Measurements from ENCODE around the gene SRRM4. TPM values are rescaled to one million over a fixed set of nuclear protein-coding genes. Genes with fewer than 3 reads are reported as not detected.
A peak's percentile ranks its signal among the peaks of the same experiment; 100 is the strongest.

The SRRM4 gene
- total RNA-seq, 1 donor from 2014 or later: not detected

- Mint-ChIP-seq H3K27ac (ENCODE audit: unreplicated experiment) (no peak overlapping the region), H3K4me1 (ENCODE audit: low read depth) (no peaks in the 10 kb centered on the region), H3K4me3 (ENCODE audit: unreplicated experiment) (no peak overlapping the region), H3K27me3 (ENCODE audit: low read depth) (peaks cover 1% of the 10 kb centered on the region), H3K36me3 (ENCODE audit: low read depth) (no peaks in the 10 kb centered on the region), H3K9me3 (ENCODE audit: low read depth) (peaks cover 4% of the 10 kb centered on the region)
- TF ChIP-seq CTCF (IDR thresholded peaks at IDR 0.05): peak; percentile 71
- no peak for DNase-seq (ENCODE audit: low spot score)
Observed at GRCh38 chr12:119036878-119037825, 55.8 kb downstream of the SRRM4 start.

GRCh38 chr12:119044094-119044493 is 62.8 kb downstream of the SRRM4 start:
- H3K27ac Mint-ChIP-seq (ENCODE audit: unreplicated experiment): no peak overlapping the region
- H3K36me3 Mint-ChIP-seq (ENCODE audit: low read depth): no peaks in the 10 kb centered on the region
- DNase-seq (ENCODE audit: low spot score): no peak
- H3K4me3 Mint-ChIP-seq (ENCODE audit: unreplicated experiment): no peak overlapping the region
- no peak for TF ChIP-seq CTCF (IDR thresholded peaks at IDR 0.05)
- H3K9me3 Mint-ChIP-seq (ENCODE audit: low read depth): peaks cover 11% of the 10 kb centered on the region
- no peaks in the 10 kb centered on the region for H3K27me3 Mint-ChIP-seq (ENCODE audit: low read depth)
- H3K4me1 Mint-ChIP-seq (ENCODE audit: low read depth): no peaks in the 10 kb centered on the region

- H3K4me3 Mint-ChIP-seq (ENCODE audit: unreplicated experiment): no peak overlapping the region
- H3K27me3 Mint-ChIP-seq (ENCODE audit: low read depth): no peaks in the 10 kb centered on the region
- no peak for TF ChIP-seq CTCF (IDR thresholded peaks at IDR 0.05)
- H3K36me3 Mint-ChIP-seq (ENCODE audit: low read depth): no peaks in the 10 kb centered on the region
- no peaks in the 10 kb centered on the region for H3K4me1 Mint-ChIP-seq (ENCODE audit: low read depth)
- H3K9me3 Mint-ChIP-seq (ENCODE audit: low read depth): peaks cover 26% of the 10 kb centered on the region
- H3K27ac Mint-ChIP-seq (ENCODE audit: unreplicated experiment): no peak overlapping the region
- DNase-seq (ENCODE audit: low spot score): no peak
Observed at GRCh38 chr12:119047641-119048040, 66.3 kb downstream of the SRRM4 start.

GRCh38 chr12:119050663-119051062 is 69.3 kb downstream of the SRRM4 start:
- no peaks in the 10 kb centered on the region for H3K27me3 Mint-ChIP-seq (ENCODE audit: low read depth)
- H3K36me3 Mint-ChIP-seq (ENCODE audit: low read depth): no peaks in the 10 kb centered on the region
- TF ChIP-seq CTCF (IDR thresholded peaks at IDR 0.05): no peak
- no peaks in the 10 kb centered on the region for H3K4me1 Mint-ChIP-seq (ENCODE audit: low read depth)
- peaks cover 26% of the 10 kb centered on the region for H3K9me3 Mint-ChIP-seq (ENCODE audit: low read depth)
- DNase-seq (ENCODE audit: low spot score): no peak
- no peak overlapping the region for H3K4me3 Mint-ChIP-seq (ENCODE audit: unreplicated experiment)
- no peak overlapping the region for H3K27ac Mint-ChIP-seq (ENCODE audit: unreplicated experiment)

GRCh38 chr12:119051474-119051873 is 70.1 kb downstream of the SRRM4 start:
- no peaks in the 10 kb centered on the region for H3K27me3 Mint-ChIP-seq (ENCODE audit: low read depth)
- TF ChIP-seq CTCF (IDR thresholded peaks at IDR 0.05): no peak
- no peak overlapping the region for H3K4me3 Mint-ChIP-seq (ENCODE audit: unreplicated experiment)
- peaks cover 26% of the 10 kb centered on the region for H3K9me3 Mint-ChIP-seq (ENCODE audit: low read depth)
- no peaks in the 10 kb centered on the region for H3K4me1 Mint-ChIP-seq (ENCODE audit: low read depth)
- DNase-seq (ENCODE audit: low spot score): no peak
- no peak overlapping the region for H3K27ac Mint-ChIP-seq (ENCODE audit: unreplicated experiment)
- H3K36me3 Mint-ChIP-seq (ENCODE audit: low read depth): no peaks in the 10 kb centered on the region

Data from chondrocyte (in vitro differentiated cells).